Measurements from ENCODE around the gene VPREB3. TPM values are rescaled to one million over a fixed set of nuclear protein-coding genes. Genes with fewer than 3 reads are reported as not detected.

VPREB3 gene
- total and polyA plus RNA-seq, 10 of the 15 experiments (the other 5 are each of a cell fraction or from before 2014, with no cell fraction given), result 0.75 to 79.5 (median 23.8) TPM

DNA sequence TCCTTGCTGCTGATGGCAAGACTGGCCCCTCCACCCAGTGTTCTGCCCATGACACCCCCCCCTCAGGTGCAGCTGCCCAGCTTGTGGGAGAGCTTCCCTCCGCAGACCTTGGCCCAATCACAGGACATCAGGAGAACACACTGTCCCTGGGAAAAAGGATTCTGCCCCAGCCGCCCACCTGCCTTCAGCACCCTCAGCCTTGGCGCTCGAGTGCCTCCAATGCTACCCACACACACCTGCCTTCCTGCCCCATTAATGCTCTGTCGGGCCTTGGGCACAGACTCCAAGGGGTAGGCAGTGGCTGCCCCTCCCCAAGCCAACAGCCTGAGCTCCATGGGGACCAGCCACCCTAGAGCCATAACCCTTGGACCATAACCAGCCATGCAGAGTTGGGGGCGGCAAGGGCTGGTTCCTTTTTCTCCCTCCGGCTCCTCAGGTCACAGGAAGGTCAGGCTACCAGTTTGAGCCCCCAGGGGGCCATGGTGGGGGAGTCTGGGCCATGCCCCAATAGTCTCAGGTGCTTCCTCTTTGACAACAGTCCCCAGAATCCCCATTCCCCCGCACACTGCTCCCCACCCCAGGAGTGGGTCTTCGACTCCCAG lies 2.0 kb downstream of the VPREB3 start (continued):
- TF ChIP-seq, protein P1, sequence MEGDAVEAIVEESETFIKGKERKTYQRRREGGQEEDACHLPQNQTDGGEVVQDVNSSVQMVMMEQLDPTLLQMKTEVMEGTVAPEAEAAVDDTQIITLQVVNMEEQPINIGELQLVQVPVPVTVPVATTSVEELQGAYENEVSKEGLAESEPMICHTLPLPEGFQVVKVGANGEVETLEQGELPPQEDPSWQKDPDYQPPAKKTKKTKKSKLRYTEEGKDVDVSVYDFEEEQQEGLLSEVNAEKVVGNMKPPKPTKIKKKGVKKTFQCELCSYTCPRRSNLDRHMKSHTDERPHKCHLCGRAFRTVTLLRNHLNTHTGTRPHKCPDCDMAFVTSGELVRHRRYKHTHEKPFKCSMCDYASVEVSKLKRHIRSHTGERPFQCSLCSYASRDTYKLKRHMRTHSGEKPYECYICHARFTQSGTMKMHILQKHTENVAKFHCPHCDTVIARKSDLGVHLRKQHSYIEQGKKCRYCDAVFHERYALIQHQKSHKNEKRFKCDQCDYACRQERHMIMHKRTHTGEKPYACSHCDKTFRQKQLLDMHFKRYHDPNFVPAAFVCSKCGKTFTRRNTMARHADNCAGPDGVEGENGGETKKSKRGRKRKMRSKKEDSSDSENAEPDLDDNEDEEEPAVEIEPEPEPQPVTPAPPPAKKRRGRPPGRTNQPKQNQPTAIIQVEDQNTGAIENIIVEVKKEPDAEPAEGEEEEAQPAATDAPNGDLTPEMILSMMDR (IDR thresholded peaks at IDR 0.05 in 2 of 3, conservative IDR thresholded peaks at IDR 0.05 in 1 of 3; ENCODE audit: control insufficient read depth in 2 of 3, extremely low read depth in 1 of 3, insufficient read depth in 1 of 3, low read depth in 3 of 3, low read length in 3 of 3), result peak in 1 of 3 experiments; percentile 9; a peak in 1 of 6 replicates
- TF ChIP-seq SPI1 (IDR thresholded peaks at IDR 0.05; ENCODE audit: borderline replicate concordance, insufficient read depth, low read depth, low read length) (peak; percentile 53), PAX5 (IDR thresholded peaks at IDR 0.05; ENCODE audit: borderline replicate concordance, low read depth, low read length) (peak; percentile 52; the same call in 1 of the 2 replicates), KAT2A (conservative IDR thresholded peaks at IDR 0.05; ENCODE audit: control insufficient read depth, low read depth, low read length) (no peak), IKZF1 (conservative IDR thresholded peaks at IDR 0.05) (peak; percentile 12; the same call in 1 of the 2 replicates), MEF2A (IDR thresholded peaks at IDR 0.05; ENCODE audit: insufficient read depth, low read depth, low read length) (0 out of 2 replicates have a peak, but pooled peaks have one; percentile 24), FOS (IDR thresholded peaks at IDR 0.05; ENCODE audit: borderline replicate concordance, extremely low read depth, insufficient read length) (no peak), TCF3 (IDR thresholded peaks at IDR 0.05; ENCODE audit: borderline replicate concordance, insufficient read depth, low read depth, low read length) (no peak), ZNF217 (IDR thresholded peaks at IDR 0.05) (no peak), POLR2A (IDR thresholded peaks at IDR 0.05; ENCODE audit: low read depth, low read length) (0 out of 2 replicates have a peak, but pooled peaks have one; percentile 10)
- TF ChIP-seq, protein P2, sequence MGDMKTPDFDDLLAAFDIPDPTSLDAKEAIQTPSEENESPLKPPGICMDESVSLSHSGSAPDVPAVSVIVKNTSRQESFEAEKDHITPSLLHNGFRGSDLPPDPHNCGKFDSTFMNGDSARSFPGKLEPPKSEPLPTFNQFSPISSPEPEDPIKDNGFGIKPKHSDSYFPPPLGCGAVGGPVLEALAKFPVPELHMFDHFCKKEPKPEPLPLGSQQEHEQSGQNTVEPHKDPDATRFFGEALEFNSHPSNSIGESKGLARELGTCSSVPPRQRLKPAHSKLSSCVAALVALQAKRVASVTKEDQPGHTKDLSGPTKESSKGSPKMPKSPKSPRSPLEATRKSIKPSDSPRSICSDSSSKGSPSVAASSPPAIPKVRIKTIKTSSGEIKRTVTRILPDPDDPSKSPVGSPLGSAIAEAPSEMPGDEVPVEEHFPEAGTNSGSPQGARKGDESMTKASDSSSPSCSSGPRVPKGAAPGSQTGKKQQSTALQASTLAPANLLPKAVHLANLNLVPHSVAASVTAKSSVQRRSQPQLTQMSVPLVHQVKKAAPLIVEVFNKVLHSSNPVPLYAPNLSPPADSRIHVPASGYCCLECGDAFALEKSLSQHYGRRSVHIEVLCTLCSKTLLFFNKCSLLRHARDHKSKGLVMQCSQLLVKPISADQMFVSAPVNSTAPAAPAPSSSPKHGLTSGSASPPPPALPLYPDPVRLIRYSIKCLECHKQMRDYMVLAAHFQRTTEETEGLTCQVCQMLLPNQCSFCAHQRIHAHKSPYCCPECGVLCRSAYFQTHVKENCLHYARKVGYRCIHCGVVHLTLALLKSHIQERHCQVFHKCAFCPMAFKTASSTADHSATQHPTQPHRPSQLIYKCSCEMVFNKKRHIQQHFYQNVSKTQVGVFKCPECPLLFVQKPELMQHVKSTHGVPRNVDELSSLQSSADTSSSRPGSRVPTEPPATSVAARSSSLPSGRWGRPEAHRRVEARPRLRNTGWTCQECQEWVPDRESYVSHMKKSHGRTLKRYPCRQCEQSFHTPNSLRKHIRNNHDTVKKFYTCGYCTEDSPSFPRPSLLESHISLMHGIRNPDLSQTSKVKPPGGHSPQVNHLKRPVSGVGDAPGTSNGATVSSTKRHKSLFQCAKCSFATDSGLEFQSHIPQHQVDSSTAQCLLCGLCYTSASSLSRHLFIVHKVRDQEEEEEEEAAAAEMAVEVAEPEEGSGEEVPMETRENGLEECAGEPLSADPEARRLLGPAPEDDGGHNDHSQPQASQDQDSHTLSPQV (IDR thresholded peaks at IDR 0.05), result no peak
- TF ChIP-seq, protein P3, sequence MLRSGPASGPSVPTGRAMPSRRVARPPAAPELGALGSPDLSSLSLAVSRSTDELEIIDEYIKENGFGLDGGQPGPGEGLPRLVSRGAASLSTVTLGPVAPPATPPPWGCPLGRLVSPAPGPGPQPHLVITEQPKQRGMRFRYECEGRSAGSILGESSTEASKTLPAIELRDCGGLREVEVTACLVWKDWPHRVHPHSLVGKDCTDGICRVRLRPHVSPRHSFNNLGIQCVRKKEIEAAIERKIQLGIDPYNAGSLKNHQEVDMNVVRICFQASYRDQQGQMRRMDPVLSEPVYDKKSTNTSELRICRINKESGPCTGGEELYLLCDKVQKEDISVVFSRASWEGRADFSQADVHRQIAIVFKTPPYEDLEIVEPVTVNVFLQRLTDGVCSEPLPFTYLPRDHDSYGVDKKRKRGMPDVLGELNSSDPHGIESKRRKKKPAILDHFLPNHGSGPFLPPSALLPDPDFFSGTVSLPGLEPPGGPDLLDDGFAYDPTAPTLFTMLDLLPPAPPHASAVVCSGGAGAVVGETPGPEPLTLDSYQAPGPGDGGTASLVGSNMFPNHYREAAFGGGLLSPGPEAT (IDR thresholded peaks at IDR 0.05; ENCODE audit: low read depth), result no peak
- TF ChIP-seq, protein P4, sequence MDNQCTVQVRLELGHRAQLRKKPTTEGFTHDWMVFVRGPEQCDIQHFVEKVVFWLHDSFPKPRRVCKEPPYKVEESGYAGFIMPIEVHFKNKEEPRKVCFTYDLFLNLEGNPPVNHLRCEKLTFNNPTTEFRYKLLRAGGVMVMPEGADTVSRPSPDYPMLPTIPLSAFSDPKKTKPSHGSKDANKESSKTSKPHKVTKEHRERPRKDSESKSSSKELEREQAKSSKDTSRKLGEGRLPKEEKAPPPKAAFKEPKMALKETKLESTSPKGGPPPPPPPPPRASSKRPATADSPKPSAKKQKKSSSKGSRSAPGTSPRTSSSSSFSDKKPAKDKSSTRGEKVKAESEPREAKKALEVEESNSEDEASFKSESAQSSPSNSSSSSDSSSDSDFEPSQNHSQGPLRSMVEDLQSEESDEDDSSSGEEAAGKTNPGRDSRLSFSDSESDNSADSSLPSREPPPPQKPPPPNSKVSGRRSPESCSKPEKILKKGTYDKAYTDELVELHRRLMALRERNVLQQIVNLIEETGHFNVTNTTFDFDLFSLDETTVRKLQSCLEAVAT (IDR thresholded peaks at IDR 0.05), result no peak
- TF ChIP-seq, protein P5, sequence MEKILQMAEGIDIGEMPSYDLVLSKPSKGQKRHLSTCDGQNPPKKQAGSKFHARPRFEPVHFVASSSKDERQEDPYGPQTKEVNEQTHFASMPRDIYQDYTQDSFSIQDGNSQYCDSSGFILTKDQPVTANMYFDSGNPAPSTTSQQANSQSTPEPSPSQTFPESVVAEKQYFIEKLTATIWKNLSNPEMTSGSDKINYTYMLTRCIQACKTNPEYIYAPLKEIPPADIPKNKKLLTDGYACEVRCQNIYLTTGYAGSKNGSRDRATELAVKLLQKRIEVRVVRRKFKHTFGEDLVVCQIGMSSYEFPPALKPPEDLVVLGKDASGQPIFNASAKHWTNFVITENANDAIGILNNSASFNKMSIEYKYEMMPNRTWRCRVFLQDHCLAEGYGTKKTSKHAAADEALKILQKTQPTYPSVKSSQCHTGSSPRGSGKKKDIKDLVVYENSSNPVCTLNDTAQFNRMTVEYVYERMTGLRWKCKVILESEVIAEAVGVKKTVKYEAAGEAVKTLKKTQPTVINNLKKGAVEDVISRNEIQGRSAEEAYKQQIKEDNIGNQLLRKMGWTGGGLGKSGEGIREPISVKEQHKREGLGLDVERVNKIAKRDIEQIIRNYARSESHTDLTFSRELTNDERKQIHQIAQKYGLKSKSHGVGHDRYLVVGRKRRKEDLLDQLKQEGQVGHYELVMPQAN (conservative IDR thresholded peaks at IDR 0.05), result no peak
- TF ChIP-seq, protein P6, sequence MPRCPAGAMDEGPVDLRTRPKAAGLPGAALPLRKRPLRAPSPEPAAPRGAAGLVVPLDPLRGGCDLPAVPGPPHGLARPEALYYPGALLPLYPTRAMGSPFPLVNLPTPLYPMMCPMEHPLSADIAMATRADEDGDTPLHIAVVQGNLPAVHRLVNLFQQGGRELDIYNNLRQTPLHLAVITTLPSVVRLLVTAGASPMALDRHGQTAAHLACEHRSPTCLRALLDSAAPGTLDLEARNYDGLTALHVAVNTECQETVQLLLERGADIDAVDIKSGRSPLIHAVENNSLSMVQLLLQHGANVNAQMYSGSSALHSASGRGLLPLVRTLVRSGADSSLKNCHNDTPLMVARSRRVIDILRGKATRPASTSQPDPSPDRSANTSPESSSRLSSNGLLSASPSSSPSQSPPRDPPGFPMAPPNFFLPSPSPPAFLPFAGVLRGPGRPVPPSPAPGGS (IDR thresholded peaks at IDR 0.05; ENCODE audit: borderline replicate concordance, insufficient read depth, low read depth, low read length, poor library complexity, severe bottlenecking), result peak; percentile 37

Data from GM12878 (cell line).